ENCODE data around the gene ECE1. TPM values are rescaled to one million over a fixed set of nuclear protein-coding genes. Genes with fewer than 3 reads are reported as not detected.

ECE1 gene
- total and polyA plus RNA-seq, 10 of the 15 experiments (the other 5 are each of a cell fraction or from before 2014, with no cell fraction given), result 0.97 to 81.0 (median 37.0) TPM

DNA sequence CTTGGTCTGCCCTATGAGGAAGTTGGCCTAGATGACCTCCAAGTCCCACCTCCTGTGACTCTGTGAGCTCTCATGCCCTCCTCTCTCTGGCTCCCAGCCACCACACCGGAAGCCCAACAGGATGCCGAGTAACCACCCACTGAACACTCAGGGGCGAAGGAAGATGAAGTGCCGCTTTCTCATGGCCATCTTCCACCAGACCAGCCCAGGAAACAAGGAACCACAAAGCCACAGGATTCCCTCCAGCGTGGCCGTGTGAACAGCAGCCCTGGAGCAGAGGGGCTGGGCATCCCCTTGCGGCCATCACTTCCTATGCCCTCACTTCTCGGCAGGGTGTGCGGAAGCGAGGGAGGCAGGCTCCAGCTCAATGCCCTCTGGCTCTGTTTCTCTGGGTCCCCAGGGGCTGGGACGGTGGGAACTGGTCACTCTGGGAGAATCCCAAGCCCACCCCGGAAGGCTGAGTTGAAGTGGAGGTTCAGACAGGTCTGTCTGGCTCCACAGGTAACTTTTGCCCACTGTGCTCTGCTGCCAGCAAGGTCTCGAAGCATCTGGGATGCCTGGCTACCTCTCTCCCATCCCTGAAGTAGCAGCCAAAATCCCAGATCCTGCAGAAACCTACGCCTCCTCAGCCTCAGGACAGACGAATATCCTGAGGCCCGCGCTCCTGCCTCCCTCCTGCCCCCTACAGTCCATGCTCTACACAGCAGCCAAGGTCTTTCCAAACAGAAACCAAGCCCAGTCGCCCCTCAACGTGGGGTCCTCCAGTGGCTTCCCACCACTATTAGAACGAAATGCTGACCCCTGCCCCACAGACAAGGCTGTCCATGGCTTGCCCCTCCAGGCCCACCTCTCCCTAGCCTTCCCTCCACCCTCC lies 44.2 kb upstream of the ECE1 start (continued):
- TF ChIP-seq RAD21 (IDR thresholded peaks at IDR 0.05; ENCODE audit: insufficient read depth, low read depth, low read length) (peak; percentile 63), PAX5 (IDR thresholded peaks at IDR 0.05; ENCODE audit: borderline replicate concordance, low read depth, low read length) (peak; percentile 83; the same call in 1 of the 2 replicates), RB1 (IDR thresholded peaks at IDR 0.05; ENCODE audit: borderline replicate concordance) (peak; percentile 33; the same call in 1 of the 2 replicates), CHD2 (IDR thresholded peaks at IDR 0.05; ENCODE audit: borderline replicate concordance, low read depth, low read length) (no peak), HDAC6 (IDR thresholded peaks at IDR 0.05; ENCODE audit: unreplicated experiment) (no peak), SMARCA5 (IDR thresholded peaks at IDR 0.05) (peak; percentile 48; the same call in 1 of the 2 replicates), ZBED1 (IDR thresholded peaks at IDR 0.05; ENCODE audit: borderline replicate concordance) (0 out of 2 replicates have a peak, but pooled peaks have one; percentile 40), IKZF1 (conservative IDR thresholded peaks at IDR 0.05) (peak; percentile 98), SRF (IDR thresholded peaks at IDR 0.05; ENCODE audit: low read depth in 2 of 2, low read length in 2 of 2) (no peak), RFX5 (IDR thresholded peaks at IDR 0.05; ENCODE audit: low read depth, low read length) (no peak), MEF2B (IDR thresholded peaks at IDR 0.05; ENCODE audit: partially characterized antibody, poor library complexity, severe bottlenecking) (peak; percentile 94), SMC3 (IDR thresholded peaks at IDR 0.05; ENCODE audit: borderline replicate concordance, low read length) (peak; percentile 52; the same call in 1 of the 2 replicates), SMAD5 (IDR thresholded peaks at IDR 0.05; ENCODE audit: low read depth) (no peak), NR2F1 (conservative IDR thresholded peaks at IDR 0.05) (peak; percentile 81), JUNB (IDR thresholded peaks at IDR 0.05) (no peak), MTA2 (IDR thresholded peaks at IDR 0.05; ENCODE audit: low read depth) (peak; percentile 67), POLR2AphosphoS5 (IDR thresholded peaks at IDR 0.05; ENCODE audit: low read length) (peak; percentile 67; the same call in 1 of the 2 replicates), ZSCAN29 (IDR thresholded peaks at IDR 0.05) (no peak), SREBF2 (IDR thresholded peaks at IDR 0.05; ENCODE audit: low read length) (no peak)
- TF ChIP-seq, protein P1, sequence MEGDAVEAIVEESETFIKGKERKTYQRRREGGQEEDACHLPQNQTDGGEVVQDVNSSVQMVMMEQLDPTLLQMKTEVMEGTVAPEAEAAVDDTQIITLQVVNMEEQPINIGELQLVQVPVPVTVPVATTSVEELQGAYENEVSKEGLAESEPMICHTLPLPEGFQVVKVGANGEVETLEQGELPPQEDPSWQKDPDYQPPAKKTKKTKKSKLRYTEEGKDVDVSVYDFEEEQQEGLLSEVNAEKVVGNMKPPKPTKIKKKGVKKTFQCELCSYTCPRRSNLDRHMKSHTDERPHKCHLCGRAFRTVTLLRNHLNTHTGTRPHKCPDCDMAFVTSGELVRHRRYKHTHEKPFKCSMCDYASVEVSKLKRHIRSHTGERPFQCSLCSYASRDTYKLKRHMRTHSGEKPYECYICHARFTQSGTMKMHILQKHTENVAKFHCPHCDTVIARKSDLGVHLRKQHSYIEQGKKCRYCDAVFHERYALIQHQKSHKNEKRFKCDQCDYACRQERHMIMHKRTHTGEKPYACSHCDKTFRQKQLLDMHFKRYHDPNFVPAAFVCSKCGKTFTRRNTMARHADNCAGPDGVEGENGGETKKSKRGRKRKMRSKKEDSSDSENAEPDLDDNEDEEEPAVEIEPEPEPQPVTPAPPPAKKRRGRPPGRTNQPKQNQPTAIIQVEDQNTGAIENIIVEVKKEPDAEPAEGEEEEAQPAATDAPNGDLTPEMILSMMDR (IDR thresholded peaks at IDR 0.05 in 2 of 3, conservative IDR thresholded peaks at IDR 0.05 in 1 of 3; ENCODE audit: control insufficient read depth in 2 of 3, extremely low read depth in 1 of 3, insufficient read depth in 1 of 3, low read depth in 3 of 3, low read length in 3 of 3), result peak; percentile 72 to 87 (median 76)
- TF ChIP-seq, protein P2, sequence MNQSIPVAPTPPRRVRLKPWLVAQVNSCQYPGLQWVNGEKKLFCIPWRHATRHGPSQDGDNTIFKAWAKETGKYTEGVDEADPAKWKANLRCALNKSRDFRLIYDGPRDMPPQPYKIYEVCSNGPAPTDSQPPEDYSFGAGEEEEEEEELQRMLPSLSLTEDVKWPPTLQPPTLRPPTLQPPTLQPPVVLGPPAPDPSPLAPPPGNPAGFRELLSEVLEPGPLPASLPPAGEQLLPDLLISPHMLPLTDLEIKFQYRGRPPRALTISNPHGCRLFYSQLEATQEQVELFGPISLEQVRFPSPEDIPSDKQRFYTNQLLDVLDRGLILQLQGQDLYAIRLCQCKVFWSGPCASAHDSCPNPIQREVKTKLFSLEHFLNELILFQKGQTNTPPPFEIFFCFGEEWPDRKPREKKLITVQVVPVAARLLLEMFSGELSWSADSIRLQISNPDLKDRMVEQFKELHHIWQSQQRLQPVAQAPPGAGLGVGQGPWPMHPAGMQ (IDR thresholded peaks at IDR 0.05; ENCODE audit: borderline replicate concordance), result no peak
- TF ChIP-seq, protein P3, sequence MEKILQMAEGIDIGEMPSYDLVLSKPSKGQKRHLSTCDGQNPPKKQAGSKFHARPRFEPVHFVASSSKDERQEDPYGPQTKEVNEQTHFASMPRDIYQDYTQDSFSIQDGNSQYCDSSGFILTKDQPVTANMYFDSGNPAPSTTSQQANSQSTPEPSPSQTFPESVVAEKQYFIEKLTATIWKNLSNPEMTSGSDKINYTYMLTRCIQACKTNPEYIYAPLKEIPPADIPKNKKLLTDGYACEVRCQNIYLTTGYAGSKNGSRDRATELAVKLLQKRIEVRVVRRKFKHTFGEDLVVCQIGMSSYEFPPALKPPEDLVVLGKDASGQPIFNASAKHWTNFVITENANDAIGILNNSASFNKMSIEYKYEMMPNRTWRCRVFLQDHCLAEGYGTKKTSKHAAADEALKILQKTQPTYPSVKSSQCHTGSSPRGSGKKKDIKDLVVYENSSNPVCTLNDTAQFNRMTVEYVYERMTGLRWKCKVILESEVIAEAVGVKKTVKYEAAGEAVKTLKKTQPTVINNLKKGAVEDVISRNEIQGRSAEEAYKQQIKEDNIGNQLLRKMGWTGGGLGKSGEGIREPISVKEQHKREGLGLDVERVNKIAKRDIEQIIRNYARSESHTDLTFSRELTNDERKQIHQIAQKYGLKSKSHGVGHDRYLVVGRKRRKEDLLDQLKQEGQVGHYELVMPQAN (conservative IDR thresholded peaks at IDR 0.05), result 0 out of 2 replicates have a peak, but pooled peaks have one; percentile 2
- TF ChIP-seq, protein P4, sequence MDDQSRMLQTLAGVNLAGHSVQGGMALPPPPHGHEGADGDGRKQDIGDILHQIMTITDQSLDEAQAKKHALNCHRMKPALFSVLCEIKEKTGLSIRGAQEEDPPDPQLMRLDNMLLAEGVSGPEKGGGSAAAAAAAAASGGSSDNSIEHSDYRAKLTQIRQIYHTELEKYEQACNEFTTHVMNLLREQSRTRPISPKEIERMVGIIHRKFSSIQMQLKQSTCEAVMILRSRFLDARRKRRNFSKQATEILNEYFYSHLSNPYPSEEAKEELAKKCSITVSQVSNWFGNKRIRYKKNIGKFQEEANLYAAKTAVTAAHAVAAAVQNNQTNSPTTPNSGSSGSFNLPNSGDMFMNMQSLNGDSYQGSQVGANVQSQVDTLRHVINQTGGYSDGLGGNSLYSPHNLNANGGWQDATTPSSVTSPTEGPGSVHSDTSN (IDR thresholded peaks at IDR 0.05; ENCODE audit: insufficient replicate concordance, low read depth, low read length), result no peak

Data from GM12878 (cell line).